PC-9 (cell line): Measurements from ENCODE around the gene TRIM3.

Experiments used
- CTCF ChIP-seq: fragments of 200-600 bp; sonication (generic); conservative IDR thresholded peaks from 2 replicates; pipeline ENCODE4 v1.6.1; 2017; ENCODE audit warnings: mixed run types, antibody characterized with exemption, mild to moderate bottlenecking, moderate library complexity
- EZH2 ChIP-seq: fragments of 200-600 bp; sonication (generic); IDR thresholded peaks from 2 replicates; pipeline ENCODE4 v1.8.0; 2017; ENCODE audit warnings: antibody characterized with exemption, low read depth

GRCh38 chr11:6498544-6498943, 24.8 kb upstream of the TRIM3 start:
- TF ChIP-seq CTCF: no peak
- TF ChIP-seq EZH2: no peak
